NCI-H187 (cell line): ENCODE measurements around the gene SCAPER.
"Not testable (repeated sequence)": the region's sequence is repeated elsewhere in the genome, so short reads cannot be mapped to it uniquely, and the experiment has no call there.

Experiments
- DNase-seq, 2 experiments: peaks; one replicate each; lab custom pipeline; 2025; lab: John Stamatoyannopoulos, UW

The SCAPER gene

DNA sequence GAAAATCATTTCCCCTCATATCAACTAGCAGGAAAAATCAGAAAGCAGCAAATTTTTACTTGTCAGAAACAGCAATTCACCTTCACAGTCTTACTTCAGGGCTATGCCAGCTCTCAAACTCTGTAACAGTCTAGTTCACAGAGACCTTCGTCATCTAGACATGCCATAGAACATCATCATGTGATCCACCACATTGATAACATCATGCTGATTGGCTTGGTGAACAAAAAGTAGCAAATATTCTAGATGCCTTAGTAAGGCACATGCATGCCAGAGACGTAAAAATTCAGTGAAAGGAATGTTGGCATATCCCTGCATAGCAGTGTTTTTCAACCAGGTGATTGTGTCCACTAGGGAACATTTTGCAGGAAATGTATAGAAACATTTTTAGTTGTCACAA, 8.6 kb upstream of the SCAPER start:
- no peak for DNase-seq

DNA sequence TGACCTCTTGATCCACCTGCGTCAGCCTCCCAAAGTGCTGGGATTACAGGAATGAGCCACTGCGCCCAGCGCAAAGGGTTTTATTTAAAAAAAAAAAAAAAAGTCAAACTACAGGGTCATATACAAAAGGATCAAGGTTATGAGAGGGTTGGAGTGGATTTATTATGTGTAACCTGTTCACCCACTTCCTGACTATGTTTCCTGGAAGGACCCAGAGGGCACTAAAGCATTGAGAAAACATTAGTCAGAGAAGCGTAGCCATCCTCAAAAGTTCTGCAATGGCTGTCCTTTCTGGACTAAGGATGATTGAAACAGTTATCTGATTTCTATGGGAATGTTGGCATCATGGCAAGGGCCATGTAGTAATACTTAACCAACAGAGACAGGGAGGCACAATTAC, 7.3 kb upstream of the SCAPER start:
- no peak for DNase-seq

GRCh38 chr15:76905855-76906254, 715 bp upstream of the SCAPER start:
- DNase-seq, result no peak

GRCh38 chr15:76904461-76905012, 603 bp downstream of the SCAPER start:
- DNase-seq, result peak in 1 of 2 experiments; percentile 47

DNA sequence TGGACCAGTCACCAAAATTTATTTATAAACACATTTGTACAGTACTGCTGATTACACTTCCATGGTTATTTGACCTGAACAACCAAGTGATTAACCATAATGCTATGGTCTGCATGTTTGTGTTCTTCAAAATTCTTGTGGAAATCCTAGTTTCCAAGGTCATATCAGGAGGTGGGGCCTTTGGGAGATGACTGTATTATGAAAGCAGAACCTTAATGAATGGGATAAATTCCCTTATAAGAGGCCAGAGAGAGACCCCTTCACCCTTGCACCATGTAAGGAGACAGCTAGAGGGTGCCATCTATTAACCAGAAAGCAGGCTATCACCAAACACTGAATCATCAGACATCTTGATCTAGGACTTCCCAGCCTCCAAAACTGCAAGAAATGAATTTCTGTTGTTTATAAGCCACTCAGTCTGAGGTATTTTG, 1.9 kb downstream of the SCAPER start:
- DNase-seq, result no peak

GRCh38 chr15:76901965-76902364, 3.2 kb downstream of the SCAPER start:
- DNase-seq, result no peak

- DNase-seq, result not testable (repeated sequence)
These were observed 5.2 kb downstream of the SCAPER start for GRCh38 chr15:76899931-76900310.

DNA sequence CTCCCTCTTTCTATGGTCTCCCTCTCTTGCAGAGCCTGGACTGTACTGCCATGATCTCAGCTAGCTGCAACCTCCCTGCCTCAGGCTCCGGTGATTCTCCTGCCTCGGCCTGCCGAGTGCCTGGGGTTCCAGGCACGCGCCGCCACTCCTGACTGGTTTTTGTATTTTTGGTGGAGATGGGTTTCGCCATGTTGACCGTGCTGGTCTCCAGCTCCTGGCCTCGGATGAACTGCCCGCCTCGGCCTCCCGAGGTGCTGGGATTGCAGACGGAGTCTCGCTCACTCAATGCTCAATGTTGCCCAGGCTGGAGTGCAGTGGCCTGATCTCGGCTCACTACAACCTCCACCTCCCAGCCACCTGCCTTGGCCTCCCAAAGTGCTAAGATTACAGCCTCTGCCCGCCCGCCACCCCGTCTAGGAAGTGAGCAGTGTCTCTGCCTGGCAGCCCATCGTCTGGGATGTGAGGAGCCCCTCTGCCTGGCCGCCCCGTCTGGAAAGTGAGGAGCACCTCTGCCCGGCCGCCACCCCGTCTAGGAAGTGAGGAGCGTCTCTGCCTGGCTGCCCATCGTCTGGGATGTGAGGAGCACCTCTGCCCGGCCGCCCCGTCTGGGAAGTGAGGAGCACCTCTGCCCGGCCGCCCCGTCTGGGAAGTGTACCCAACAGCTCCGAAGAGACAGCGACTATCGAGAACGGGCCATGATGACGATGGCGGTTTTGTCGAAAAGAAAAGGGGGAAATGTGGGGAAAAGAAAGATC, 5.8 kb downstream of the SCAPER start:
- DNase-seq, result not testable (repeated sequence)

- DNase-seq, result no peak
These were observed 7.0 kb downstream of the SCAPER start for GRCh38 chr15:76898102-76898501.

DNA sequence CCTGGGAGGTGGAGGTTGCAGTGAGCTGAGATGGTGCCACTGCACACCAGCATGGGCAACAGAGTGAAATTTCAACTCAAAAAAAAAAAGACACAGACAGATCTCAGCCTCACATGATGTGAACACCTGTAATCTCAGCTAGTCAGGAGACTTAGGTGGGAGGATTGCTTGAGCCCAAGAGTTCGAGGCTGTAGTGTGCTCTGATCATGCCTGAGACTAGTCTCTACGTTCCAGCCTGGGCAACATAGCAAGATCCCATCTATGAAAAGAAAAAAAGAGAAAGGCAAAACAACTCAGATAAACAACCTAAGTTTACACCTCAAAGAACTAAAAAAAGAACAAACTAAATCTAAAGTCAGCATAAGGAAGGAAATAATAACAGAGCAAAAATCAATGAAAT, 11.0 kb downstream of the SCAPER start:
- DNase-seq, result no peak

DNA sequence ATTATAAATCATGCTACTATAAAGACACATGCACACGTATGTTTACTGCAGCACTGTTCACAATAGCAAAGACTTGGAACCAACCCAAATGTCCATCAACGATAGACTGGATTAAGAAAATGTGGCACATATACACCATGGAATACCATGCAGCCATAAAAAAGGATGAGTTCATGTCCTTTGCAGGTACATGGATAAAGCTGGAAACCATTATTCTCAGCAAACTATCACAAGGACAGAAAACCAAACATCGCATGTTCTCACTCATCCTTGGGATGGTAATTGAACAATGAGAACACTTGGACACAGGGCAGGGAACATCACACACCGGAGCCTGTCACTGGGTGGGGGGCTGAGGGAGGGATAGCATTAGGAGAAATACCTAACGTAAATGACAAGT, 12.3 kb downstream of the SCAPER start:
- not testable (repeated sequence) for DNase-seq

DNA sequence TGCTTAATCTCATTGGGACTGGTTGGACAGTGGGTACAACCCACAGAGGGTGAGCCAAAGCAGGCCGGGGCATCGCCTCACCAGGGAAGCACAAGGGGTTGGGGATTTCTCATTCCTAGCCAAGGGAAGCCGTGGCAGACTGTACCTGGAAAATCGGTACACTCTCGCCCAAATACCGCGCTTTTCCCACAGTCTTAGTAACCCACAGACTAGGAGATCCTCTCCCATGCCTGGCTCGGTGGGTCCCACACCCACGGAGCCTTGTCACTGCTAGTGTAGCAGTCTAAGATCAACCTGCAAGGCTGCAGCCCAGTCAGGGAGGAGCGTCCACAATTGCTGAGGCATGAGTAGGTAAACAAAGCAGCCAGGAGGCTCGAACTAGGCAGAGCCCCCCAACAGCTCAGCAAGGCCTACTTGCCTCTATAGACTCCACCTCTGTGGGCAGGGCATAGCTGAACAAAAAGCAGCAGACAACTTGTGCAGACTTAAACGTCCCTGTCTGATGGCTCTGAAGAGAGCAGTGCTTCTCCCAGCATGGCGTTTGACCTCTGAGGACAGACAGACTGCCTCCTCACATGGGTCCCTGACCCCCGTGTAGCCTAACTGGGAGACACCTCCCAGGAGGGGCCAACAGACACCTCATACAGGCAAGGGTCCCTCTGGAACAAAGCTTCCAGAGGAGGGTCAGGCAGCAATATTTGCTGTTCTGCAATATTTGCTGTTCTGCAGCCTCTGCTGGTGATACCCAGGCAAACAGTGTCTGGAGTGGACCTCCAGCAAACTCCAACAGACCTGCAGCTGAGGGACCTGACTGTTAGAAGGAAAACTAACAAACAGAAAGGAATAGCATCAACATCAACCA, 17.6 kb downstream of the SCAPER start:
- DNase-seq, result not testable (repeated sequence)

DNA sequence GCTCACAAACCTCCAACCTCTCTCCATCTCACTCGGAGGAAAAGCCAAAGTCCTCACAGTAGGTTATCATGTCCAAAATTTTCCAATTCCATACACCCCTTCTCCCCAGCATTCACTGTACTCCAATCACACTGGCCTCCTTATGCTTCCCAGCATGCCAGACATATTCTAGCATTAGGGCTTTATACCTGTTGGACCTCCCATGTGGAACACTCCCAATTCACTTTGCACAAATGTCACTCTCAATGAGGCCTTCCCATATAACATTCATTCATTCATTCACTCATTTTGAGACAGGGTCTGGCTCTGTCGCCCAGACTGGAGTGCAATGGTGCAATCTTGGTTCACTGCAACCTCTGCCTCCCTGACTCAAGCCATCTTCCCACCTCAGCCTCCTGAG, 19.9 kb downstream of the SCAPER start:
- no peak for DNase-seq

DNA sequence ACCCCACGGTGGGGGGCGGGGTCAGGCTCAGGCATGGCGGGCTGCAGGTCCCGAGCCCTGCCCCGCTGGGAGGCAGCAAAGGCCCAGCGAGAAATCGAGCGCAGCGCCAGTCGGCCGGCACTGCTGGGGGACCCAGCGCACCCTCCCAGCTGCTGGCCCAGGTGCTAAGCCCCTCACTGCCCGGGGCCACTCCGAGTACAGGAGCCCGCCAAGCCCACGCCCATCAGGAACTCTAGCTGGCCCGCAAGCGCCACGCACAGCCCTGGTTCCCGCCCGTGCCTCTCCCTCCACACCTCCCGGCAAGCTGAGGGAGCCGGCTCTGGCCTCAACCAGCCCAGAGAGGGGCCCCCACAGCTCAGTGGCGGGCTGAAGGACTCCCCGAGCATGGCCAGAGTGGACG, 29.2 kb downstream of the SCAPER start:
- DNase-seq, result no peak

GRCh38 chr15:76873066-76873465, 32.1 kb downstream of the SCAPER start:
- not testable (repeated sequence) for DNase-seq

GRCh38 chr15:76871930-76872329, 33.2 kb downstream of the SCAPER start:
- DNase-seq, result no peak

- no peak for DNase-seq
These were observed 36.4 kb downstream of the SCAPER start for GRCh38 chr15:76868740-76869139.

GRCh38 chr15:76866716-76867321, 38.3 kb downstream of the SCAPER start:
- no peak for DNase-seq

DNA sequence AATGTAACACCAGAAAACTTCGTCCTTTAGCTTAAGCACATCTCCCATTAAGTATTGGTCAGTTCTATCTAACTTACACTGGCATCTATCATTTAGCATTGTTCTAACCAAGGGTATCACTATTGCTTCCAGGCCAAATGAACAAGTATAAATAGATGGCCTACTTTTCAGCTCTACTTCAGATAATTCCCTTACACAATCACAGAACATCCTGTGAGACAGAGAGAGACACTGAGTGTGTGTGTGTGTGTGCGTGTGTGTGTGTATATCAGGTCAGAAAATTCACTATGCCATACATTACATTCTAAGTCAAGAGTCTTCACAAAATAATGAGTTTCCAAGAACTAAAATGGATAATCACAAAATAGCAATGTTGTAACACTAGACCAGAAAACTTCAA, 39.1 kb downstream of the SCAPER start:
- no peak for DNase-seq

- DNase-seq, result no peak
These were observed 39.6 kb downstream of the SCAPER start for GRCh38 chr15:76865548-76865991.

DNA sequence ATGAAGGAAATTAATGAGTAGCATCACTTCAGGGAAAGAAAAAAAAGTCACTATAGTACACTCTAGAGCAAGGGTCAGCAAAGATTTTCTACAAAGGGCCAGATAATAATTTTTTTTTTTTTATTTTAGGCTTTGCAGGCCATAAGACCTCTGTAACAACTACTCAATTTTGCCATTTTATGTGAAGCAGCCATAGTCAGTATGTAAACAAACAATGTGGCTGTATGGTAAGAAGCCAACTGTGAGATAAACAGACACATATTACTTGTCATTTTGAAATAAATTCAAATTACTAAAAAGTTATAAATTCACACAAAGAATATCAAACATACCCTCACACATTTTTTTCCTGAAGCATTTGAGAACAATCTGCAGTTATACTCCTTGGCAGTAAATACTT, 40.6 kb downstream of the SCAPER start:
- DNase-seq, result no peak

GRCh38 chr15:76863693-76864092, 41.4 kb downstream of the SCAPER start:
- DNase-seq, result no peak
